ENCODE results near the gene NINJ1.

DNA sequence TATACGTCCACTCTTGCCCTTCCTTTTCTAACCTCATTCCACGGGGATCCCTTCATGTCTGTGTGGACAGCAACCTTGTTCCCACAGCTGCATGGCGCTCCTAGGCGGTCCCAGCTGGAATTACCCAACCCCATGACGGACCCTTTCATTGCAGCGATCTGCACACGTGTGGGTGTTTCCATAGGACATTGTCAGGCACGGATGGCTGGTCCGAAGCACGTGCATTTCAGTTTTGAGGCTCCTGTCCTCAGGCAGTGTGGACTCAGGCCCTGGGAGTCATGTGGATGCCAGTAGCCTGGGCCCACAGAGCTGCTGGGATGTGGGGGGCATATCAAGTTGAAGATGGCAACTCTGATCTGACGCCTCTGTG is 23.1 kb downstream of the NINJ1 start:
- TF ChIP-seq, protein P1, sequence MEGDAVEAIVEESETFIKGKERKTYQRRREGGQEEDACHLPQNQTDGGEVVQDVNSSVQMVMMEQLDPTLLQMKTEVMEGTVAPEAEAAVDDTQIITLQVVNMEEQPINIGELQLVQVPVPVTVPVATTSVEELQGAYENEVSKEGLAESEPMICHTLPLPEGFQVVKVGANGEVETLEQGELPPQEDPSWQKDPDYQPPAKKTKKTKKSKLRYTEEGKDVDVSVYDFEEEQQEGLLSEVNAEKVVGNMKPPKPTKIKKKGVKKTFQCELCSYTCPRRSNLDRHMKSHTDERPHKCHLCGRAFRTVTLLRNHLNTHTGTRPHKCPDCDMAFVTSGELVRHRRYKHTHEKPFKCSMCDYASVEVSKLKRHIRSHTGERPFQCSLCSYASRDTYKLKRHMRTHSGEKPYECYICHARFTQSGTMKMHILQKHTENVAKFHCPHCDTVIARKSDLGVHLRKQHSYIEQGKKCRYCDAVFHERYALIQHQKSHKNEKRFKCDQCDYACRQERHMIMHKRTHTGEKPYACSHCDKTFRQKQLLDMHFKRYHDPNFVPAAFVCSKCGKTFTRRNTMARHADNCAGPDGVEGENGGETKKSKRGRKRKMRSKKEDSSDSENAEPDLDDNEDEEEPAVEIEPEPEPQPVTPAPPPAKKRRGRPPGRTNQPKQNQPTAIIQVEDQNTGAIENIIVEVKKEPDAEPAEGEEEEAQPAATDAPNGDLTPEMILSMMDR (IDR thresholded peaks at IDR 0.05) = no peak
- no peak for TF ChIP-seq POLR2AphosphoS5 (IDR thresholded peaks at IDR 0.05; ENCODE audit: low read depth, low read length)
- TF ChIP-seq TCF7L2 (IDR thresholded peaks at IDR 0.05; ENCODE audit: low read depth, low read length) = no peak
- no peak for TF ChIP-seq SIN3A (IDR thresholded peaks at IDR 0.05; ENCODE audit: borderline replicate concordance, insufficient read depth, low read depth, low read length)
